GM13977 (cell line): Measurements from ENCODE around the gene ULK4.

ENCODE experiments used
- DNase-seq: peaks from one replicate; pipeline ENCODE4 v3.0.0; 2012; ENCODE audit warnings: low spot score
- in situ Hi-C: fragments of 300-500 bp; cut with MboI; formaldehyde crosslinking; loops from one replicate; pipeline ENCODE4 v1.12.0; 2022; ENCODE audit warnings: low sequenced_read_pairs, low pct_unique_long_range_greater_than_20kb, mixed read lengths, inconsistent platforms; ENCODE audit not compliant: unreplicated experiment
- TF ChIP-seq, protein P1 (sequence below): IDR thresholded peaks from 2 replicates; pipeline ENCODE4 v1.5.1; 2012; ENCODE audit warnings: mild to moderate bottlenecking, control low read depth; ENCODE audit not compliant: insufficient read depth; ENCODE audit errors: extremely low read depth, missing control alignments

Gene ULK4

DNA sequence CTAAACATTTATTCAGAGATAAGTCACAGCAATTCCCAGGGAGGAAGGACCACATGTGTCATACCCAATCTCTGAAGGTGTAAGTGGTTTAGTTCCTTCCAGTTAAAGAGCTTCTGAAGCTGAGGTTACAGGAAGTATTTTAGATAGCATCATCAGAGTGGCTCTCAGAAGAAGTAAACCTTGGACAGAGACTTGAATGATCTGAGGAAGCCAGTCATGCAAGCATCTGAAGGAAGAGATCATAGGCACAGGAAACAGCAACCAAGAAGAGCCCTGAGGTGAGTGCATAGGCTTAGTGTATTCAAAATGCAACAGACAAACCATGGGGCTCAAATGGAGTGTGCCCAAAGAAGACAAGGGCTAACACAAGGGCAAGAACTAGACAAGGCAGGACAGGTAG, 210.3 kb downstream of the ULK4 start:
- DNase-seq: no peak
- in situ Hi-C loops: no loop called here
- TF ChIP-seq, protein P1, sequence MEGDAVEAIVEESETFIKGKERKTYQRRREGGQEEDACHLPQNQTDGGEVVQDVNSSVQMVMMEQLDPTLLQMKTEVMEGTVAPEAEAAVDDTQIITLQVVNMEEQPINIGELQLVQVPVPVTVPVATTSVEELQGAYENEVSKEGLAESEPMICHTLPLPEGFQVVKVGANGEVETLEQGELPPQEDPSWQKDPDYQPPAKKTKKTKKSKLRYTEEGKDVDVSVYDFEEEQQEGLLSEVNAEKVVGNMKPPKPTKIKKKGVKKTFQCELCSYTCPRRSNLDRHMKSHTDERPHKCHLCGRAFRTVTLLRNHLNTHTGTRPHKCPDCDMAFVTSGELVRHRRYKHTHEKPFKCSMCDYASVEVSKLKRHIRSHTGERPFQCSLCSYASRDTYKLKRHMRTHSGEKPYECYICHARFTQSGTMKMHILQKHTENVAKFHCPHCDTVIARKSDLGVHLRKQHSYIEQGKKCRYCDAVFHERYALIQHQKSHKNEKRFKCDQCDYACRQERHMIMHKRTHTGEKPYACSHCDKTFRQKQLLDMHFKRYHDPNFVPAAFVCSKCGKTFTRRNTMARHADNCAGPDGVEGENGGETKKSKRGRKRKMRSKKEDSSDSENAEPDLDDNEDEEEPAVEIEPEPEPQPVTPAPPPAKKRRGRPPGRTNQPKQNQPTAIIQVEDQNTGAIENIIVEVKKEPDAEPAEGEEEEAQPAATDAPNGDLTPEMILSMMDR: no peak

DNA sequence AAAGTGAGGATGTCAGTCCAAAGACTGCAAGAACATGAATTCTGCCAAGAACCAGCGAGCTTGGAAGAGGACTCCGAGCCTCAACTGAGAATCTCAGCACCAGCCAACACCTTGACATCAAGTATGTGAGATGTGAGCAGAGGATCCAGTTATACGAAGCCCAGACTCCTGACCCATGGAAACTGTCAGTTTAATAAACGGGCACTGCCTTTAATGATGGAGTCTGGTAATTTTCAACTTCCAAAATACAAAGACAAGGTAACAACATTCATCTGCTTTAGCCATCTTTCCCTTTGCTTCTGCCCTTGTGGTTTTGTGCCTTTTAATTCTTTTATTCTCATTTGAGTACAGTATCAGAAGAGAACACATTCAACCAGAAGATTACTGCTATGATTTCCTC, 211.9 kb downstream of the ULK4 start:
- in situ Hi-C loops: no loop called here
- TF ChIP-seq, protein P1: no peak
- no peak for DNase-seq

DNA sequence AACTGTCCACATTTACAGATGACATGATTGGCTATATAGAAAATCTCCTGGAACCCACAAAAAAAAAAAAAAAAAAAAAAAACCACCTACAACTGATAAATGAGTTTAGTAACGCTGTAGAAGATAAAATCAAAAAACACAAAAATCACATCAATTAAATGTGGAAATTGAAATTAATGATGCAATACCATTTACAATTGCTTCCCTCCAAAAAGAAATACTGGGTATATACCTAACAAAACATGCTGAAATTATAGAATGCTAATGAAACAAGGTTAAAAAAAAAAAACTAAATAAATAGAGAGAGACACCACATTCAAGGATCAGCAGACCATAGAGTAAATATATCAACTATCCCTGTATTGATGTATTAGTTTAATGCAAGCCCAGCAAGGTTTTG, 215.7 kb downstream of the ULK4 start:
- DNase-seq: no peak
- in situ Hi-C loops: no loop called here
- TF ChIP-seq, protein P1: no peak

DNA sequence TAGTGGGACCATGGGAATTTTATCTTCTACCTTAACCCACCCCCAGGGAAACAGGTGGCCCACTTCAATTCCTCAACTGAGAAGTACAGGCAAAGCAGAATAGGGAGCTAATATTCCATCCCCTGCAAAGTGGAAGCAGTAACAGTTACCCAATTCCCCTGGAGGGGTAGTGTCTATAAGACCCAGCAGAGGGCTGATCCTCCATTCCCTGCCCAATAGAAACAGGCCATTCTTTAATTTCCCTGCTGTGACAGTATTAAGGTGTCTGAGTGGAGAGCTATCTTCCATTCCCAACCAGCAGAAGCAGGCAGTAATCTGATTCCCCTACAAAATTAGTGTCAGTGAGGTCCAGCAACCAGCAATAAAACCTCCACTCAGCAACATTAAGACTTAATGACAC, 219.8 kb downstream of the ULK4 start:
- in situ Hi-C loops: no loop called here
- DNase-seq: no peak
- TF ChIP-seq, protein P1: no peak

DNA sequence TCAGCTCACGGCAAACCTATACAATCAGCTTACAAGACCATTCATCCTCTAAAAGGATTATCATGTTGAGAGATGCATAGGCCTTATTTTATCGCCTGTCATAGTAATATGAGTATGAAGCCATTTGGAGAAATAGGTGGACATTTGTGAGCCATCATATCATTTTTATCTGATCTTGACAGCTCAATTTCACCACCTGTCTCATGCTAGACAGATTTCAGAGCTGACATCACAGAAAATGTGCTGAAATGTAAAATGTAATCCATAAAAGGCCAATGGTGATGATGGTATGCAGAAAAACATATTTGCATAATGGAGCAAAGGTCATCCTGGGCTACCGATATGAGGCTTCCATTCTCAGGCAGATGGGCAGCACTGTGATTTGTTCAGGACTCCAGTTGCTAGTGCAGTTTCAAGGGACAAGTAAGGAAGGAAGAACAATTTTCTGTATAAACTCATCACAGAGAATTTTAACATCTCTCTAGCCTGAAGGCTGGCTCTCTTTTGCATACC, 221.5 kb downstream of the ULK4 start:
- TF ChIP-seq, protein P1: no peak
- no peak for DNase-seq
- in situ Hi-C loops: no loop called here

DNA sequence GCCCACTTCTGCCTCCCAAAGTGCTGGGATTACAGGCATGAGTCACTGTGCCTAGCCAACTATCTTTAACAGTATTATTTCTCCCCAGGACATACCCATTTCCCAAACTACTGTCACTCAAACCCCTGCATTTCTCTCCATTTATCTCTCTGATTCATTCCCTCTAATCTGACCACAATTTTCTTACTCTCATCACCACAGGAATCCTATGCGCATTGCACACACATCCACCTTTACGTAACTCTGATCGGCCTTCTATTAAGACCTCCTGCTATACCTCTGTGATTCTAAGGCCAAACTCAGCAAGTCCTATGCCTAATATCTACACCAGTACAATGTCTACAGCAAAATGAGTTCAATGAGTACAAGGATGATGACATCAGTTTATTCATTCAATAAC, 235.0 kb downstream of the ULK4 start:
- in situ Hi-C loops: no loop called here
- no peak for DNase-seq

DNA sequence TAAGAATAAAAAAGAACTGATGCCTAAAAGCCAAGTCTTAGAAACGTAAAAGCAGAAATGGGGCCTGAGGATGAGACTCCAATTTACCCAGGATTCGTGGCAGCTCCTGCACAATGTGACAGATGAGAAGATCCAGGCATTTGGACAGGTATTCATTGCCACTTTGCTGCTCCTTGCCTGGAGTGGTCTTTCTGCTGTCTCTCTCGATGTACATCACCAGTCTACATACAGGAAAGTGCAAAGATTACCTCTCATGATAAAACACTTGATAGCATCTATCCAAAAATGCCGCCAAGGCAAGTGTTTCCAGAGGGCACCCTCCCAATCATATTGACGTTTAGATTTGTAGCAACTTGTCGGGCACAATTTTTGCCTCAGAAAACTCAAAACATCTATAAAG, 244.3 kb downstream of the ULK4 start:
- DNase-seq: no peak
- in situ Hi-C loops: no loop called here
- TF ChIP-seq, protein P1: no peak

More for the DNA sequence above, 235.0 kb downstream of the ULK4 start:
- TF ChIP-seq, protein P1: no peak
